ENCODE data around the gene MMP13. TPM values are rescaled to one million over a fixed set of nuclear protein-coding genes. Genes with fewer than 3 reads are reported as not detected.

Gene MMP13
- total and polyA plus RNA-seq, 2 experiments from 2014 or later, result not detected

GRCh38 chr11:102989379-102990047, 34.0 kb upstream of the MMP13 start:
- WGBS, 2 experiments (ENCODE audit: low coverage in 1 of 2, low lambda C conversion rate in 2 of 2, missing lambda C conversion rate in 2 of 2), result 36 to 42% methylated on average over 5 of the region's 5 CpGs
- 0 out of 2 replicates have a peak overlapping the region, but pooled peaks have one; percentile 1 for H3K27ac ChIP-seq
- no peaks in the 10 kb centered on the region for H3K79me2 ChIP-seq (ENCODE audit: insufficient read depth)
- peak overlapping the region; percentile 58 for H2AFZ ChIP-seq
- H3K4me3 ChIP-seq, result no peak overlapping the region
- H3F3A ChIP-seq (ENCODE audit: insufficient read depth), result peaks cover 20% of the 10 kb centered on the region; the same call in 1 of the 2 replicates
- no peak overlapping the region for H3K9ac ChIP-seq
- no peaks in the 10 kb centered on the region for H3K9me2 ChIP-seq (ENCODE audit: insufficient read depth)
- peak overlapping the region; percentile 24 for H3K4me2 ChIP-seq (ENCODE audit: unreplicated experiment)
- H3K36me3 ChIP-seq (ENCODE audit: low read depth), result no peaks in the 10 kb centered on the region
- no peaks in the 10 kb centered on the region for H4K20me1 ChIP-seq (ENCODE audit: insufficient read depth)
- no peaks in the 10 kb centered on the region for H3K9me3 ChIP-seq (ENCODE audit: low read depth)
- in situ Hi-C loops (cut with MboI), result no loop called here
- no peak for TF ChIP-seq EZH2phosphoT487 (IDR thresholded peaks at IDR 0.05; ENCODE audit: insufficient read depth, low read depth)
- TF ChIP-seq EZH2 (IDR thresholded peaks at IDR 0.05; ENCODE audit: insufficient read depth, poor library complexity, severe bottlenecking), result no peak
- H3K4me1 ChIP-seq (ENCODE audit: insufficient read depth), result peaks cover 34% of the 10 kb centered on the region
- DNase-seq, result peak; percentile 61
- H3K27me3 ChIP-seq (replicated peaks; ENCODE audit: insufficient read depth), result no peaks in the 10 kb centered on the region

- Histone ChIP-seq H3K4me2 (ENCODE audit: unreplicated experiment) (no peak overlapping the region), H3K79me2 (ENCODE audit: insufficient read depth) (no peaks in the 10 kb centered on the region), H3K9ac (no peak overlapping the region), H3K9me2 (ENCODE audit: insufficient read depth) (no peaks in the 10 kb centered on the region), H3K9me3 (ENCODE audit: low read depth) (no peaks in the 10 kb centered on the region), H3K4me1 (ENCODE audit: insufficient read depth) (peaks cover 28% of the 10 kb centered on the region), H3K27ac (no peak overlapping the region), H3K27me3 (replicated peaks; ENCODE audit: insufficient read depth) (no peaks in the 10 kb centered on the region), H3K36me3 (ENCODE audit: low read depth) (no peaks in the 10 kb centered on the region), H4K20me1 (ENCODE audit: insufficient read depth) (no peaks in the 10 kb centered on the region), H2AFZ (no peak overlapping the region), H3F3A (ENCODE audit: insufficient read depth) (peaks cover 20% of the 10 kb centered on the region; the same call in 1 of the 2 replicates), H3K4me3 (no peak overlapping the region)
- in situ Hi-C loops (cut with MboI), result no loop called here
- 29 to 39% methylated on average over 2 of the region's 2 CpGs for WGBS, 2 experiments (ENCODE audit: low coverage in 1 of 2, low lambda C conversion rate in 2 of 2, missing lambda C conversion rate in 2 of 2)
- TF ChIP-seq EZH2 (IDR thresholded peaks at IDR 0.05; ENCODE audit: insufficient read depth, poor library complexity, severe bottlenecking), result no peak
- TF ChIP-seq EZH2phosphoT487 (IDR thresholded peaks at IDR 0.05; ENCODE audit: insufficient read depth, low read depth), result no peak
- DNase-seq, result peak; percentile 71
Measured at GRCh38 chr11:102986815-102987214, 31.3 kb upstream of the MMP13 start.

GRCh38 chr11:102985850-102986249, 30.3 kb upstream of the MMP13 start:
- DNase-seq, result no peak
- WGBS, 2 experiments (ENCODE audit: low coverage in 1 of 2, low lambda C conversion rate in 2 of 2, missing lambda C conversion rate in 2 of 2), result 96 to 97% methylated on average over 1 of the region's 1 CpG
- H3K36me3 ChIP-seq (ENCODE audit: low read depth), result no peaks in the 10 kb centered on the region
- H3F3A ChIP-seq (ENCODE audit: insufficient read depth), result peaks cover 20% of the 10 kb centered on the region; the same call in 1 of the 2 replicates
- H3K4me2 ChIP-seq (ENCODE audit: unreplicated experiment), result no peak overlapping the region
- no peaks in the 10 kb centered on the region for H3K79me2 ChIP-seq (ENCODE audit: insufficient read depth)
- no peaks in the 10 kb centered on the region for H3K9me2 ChIP-seq (ENCODE audit: insufficient read depth)
- no peak for TF ChIP-seq EZH2phosphoT487 (IDR thresholded peaks at IDR 0.05; ENCODE audit: insufficient read depth, low read depth)
- TF ChIP-seq EZH2 (IDR thresholded peaks at IDR 0.05; ENCODE audit: insufficient read depth, poor library complexity, severe bottlenecking), result no peak
- no peak overlapping the region for H3K4me3 ChIP-seq
- no peaks in the 10 kb centered on the region for H3K27me3 ChIP-seq (replicated peaks; ENCODE audit: insufficient read depth)
- no peak overlapping the region for H3K27ac ChIP-seq
- in situ Hi-C loops (cut with MboI), result no loop called here
- H3K4me1 ChIP-seq (ENCODE audit: insufficient read depth), result peaks cover 33% of the 10 kb centered on the region
- no peaks in the 10 kb centered on the region for H4K20me1 ChIP-seq (ENCODE audit: insufficient read depth)
- H2AFZ ChIP-seq, result no peak overlapping the region
- H3K9ac ChIP-seq, result no peak overlapping the region
- H3K9me3 ChIP-seq (ENCODE audit: low read depth), result no peaks in the 10 kb centered on the region

- no peak for TF ChIP-seq EZH2 (IDR thresholded peaks at IDR 0.05; ENCODE audit: insufficient read depth, poor library complexity, severe bottlenecking)
- TF ChIP-seq EZH2phosphoT487 (IDR thresholded peaks at IDR 0.05; ENCODE audit: insufficient read depth, low read depth), result no peak
- no peaks in the 10 kb centered on the region for H3K9me2 ChIP-seq (ENCODE audit: insufficient read depth)
- DNase-seq, result no peak
- H3K27ac ChIP-seq, result no peak overlapping the region
- 71 to 74% methylated on average over 2 of the region's 2 CpGs for WGBS, 2 experiments (ENCODE audit: low coverage in 1 of 2, low lambda C conversion rate in 2 of 2, missing lambda C conversion rate in 2 of 2)
- no peaks in the 10 kb centered on the region for H3K79me2 ChIP-seq (ENCODE audit: insufficient read depth)
- H3K36me3 ChIP-seq (ENCODE audit: low read depth), result no peaks in the 10 kb centered on the region
- peaks cover 16% of the 10 kb centered on the region; the same call in 1 of the 2 replicates for H3K4me1 ChIP-seq (ENCODE audit: insufficient read depth)
- H3K4me2 ChIP-seq (ENCODE audit: unreplicated experiment), result no peak overlapping the region
- H3K27me3 ChIP-seq (replicated peaks; ENCODE audit: insufficient read depth), result no peaks in the 10 kb centered on the region
- in situ Hi-C loops (cut with MboI), result no loop called here
- no peaks in the 10 kb centered on the region for H3K9me3 ChIP-seq (ENCODE audit: low read depth)
- H3F3A ChIP-seq (ENCODE audit: insufficient read depth), result 0 out of 2 replicates have a peak, but pooled peaks cover 7% of the 10 kb centered on the region
- H4K20me1 ChIP-seq (ENCODE audit: insufficient read depth), result no peaks in the 10 kb centered on the region
- no peak overlapping the region for H2AFZ ChIP-seq
- no peak overlapping the region for H3K4me3 ChIP-seq
- H3K9ac ChIP-seq, result no peak overlapping the region
Measured at GRCh38 chr11:102983486-102983885, 28.0 kb upstream of the MMP13 start.

Data from GM23248 (cell line).